Hair follicle dermal papilla cell (primary cell): ENCODE data around the gene SLC7A1. TPM values are rescaled to one million over a fixed set of nuclear protein-coding genes. Genes with fewer than 3 reads are reported as not detected.

Experiments
- total RNA-seq: library from RNA; depleted of rRNA; stranded (reverse); fragments of >200 nt; gene quantifications from 2 replicates; pipeline ENCODE4 v1.2.3, GENCODE V29; 2012

The SLC7A1 gene
- 45.1 and 49.1 TPM in 2 replicates for total RNA-seq

GRCh38 chr13:29595380-29596063 is at the start of gene SLC7A1:
SLC7A1 (minus strand) TSS chr13:29595688; CDS start chr13:29536188, 59,500 bp downstream.

